ENCODE measurements around the gene CYYR1.

Gene CYYR1

DNA sequence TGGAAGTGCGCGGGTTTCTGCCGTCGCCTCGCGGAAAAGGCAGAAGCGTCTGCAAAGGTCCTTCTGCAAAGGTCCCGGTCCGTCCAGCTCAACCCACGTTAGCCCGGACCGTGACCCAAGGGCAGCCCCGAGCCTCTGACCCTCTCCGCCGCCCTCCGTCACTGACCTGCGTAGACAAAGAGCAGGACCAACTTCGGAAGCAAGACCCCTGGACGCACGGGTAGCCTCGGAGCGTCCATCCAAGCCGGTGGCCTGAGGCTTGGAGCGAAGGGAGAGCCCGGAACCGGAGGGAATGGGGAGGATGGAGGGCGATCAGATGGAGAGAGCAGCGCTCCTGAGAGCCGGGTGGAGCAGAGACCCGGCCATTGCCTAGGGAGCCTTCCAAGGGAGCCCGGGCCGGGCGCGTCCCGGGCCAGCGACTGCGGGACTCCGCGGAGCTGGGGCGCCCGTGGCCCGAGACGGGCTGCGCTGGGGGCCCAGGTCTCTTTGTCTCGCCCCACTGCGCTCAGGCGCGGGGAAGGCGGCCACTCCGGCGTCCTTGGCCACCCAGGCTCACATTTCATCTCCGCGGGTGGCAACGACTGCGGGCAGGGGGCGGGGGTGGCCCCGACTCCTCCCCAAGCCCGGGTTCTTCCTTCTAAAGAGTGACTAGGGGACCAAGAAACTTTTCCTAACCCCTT is at the start of gene CYYR1:
Gene CYYR1 (minus strand): TSS at position 585 of the 680 bp plus-strand sequence. CDS start 346 bp downstream, at position 239.
- DNase-seq, result peak; percentile 13

DNA sequence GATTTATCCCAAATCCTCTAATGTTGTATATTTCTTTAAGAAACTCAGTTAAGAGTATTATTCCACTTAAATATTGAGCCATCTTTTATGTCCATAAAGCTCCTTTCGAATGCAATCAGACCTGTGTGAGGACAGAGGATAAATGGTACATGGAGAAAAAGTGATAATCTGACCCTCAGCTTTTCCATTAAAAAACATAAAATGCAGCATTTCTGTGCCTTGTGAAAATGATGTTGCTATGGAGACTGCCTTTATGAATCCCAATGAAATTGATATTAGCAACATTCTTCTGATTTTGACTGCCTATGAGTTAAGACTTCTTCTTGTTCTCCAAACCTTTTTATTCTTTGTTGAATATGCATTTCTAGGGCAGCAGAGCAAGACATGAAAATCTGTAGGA is 44.1 kb upstream of the CYYR1 start:
- no peak for DNase-seq

DNA sequence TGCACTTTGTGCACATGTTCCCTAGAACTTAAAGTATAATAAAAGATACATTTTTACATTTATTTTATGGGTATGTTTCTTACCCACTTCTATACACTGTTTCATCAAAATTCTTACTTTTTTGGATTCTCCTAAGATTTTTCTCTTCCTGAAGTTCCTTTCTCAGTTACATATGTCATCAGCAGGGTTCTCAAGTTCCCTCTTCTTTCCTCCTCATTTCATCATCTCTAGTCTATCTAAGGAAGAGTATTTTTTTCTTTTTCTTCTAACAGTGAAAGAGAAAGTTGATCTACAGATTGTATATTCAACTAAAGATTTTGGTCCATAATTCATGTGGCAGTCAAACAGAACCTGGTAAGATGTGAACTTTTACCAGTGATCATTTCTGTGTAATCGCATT is 41.2 kb upstream of the CYYR1 start:
- DNase-seq, result no peak

DNA sequence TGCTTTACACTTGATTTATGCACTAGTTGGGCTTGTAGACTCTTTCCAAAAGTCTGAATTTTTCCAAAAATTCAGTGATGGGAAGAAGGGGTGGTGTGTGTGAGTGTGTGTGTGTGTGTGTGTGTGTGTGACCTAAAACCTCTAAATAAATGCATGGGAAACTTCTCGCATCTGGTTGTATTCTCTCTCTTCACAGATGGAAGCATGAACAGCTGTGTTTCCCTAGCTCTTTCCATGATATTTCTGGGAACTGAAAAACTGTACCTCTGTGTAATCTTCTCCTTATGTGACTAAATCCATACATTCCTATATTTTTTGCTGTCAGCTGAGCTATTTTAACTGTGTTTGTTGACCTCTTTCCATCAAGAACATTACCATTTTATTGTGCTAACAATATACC is 26.2 kb upstream of the CYYR1 start:
- no peak for DNase-seq

DNA sequence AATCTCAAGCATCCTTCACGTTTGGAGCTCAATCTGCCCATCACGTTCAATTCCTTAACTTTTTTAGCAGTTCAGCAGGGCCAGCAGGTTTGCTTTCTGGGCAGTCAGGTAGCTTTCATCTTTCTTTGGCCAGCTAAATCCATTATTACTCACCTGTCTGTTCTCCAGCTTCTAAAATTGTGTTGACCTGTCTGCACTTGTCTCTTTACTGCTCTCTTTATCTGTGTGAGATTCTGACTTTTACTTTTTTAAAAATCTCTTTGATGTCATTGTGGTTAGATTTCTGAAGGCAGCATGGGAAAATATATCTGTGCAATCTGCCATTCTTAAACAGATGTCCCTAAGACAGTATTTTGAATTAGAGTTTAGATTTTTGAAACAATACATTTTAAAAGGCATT is 24.9 kb upstream of the CYYR1 start:
- DNase-seq, result no peak

- no peak for DNase-seq
Measured at GRCh38 chr21:26597031-26597430, 23.9 kb upstream of the CYYR1 start.

GRCh38 chr21:26595971-26596370 is 22.9 kb upstream of the CYYR1 start:
- DNase-seq, result no peak

DNA sequence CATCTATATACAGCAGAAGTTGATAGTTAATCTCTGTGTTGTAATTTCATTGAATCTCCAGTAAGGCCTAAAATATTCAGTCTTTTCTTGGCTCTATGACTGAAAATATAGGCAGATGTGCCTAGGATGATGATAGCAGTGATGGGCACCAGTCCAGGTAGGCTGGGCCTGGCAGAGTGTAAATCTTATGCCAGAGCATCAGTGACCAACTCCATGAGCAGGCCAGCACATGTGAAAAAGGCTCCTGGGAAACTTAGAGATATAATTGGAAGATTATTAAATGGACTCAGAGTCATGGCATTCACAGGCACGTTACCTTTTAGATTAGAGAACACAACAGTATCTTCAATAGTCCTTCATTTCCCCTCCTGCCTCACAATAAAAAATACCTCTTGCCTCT is 20.7 kb upstream of the CYYR1 start:
- DNase-seq, result peak; percentile 4

DNA sequence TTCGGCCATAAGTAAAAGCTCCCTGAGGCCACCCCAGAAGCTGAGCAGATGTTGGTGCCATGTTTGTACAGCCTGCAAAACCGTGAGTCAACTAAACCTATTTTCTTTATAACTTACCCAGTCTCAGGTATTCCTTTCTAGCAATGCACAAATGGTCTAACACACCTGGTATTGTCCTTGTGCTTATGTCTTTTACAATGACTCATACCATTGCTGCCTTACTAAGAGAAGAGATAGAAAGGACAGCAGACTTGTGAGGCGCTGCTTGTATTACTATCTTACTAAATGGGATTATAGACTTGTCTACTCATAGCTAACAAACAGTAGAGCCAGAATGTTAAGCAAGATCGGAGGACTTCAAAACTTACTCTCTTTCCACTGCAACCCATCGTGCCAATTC is 18.5 kb upstream of the CYYR1 start:
- no peak for DNase-seq

DNA sequence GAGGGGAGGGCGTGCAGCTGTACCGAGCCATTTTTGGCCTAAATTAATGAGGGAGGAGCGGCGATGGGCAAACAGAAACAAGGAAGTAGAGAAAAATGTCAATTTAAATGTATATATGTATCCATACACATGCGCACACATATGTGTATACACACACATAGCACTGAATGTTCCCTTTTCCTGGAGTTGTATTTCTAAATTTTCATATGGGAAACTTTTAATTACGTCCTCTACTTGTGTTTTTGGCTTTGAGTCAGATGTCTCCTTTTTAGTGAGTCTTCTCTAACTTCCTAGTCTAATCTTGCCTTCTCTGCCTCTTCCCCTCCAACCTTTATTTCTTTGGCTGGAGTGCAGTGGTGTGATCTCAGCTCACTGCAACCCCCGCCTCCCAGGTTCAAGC is 15.4 kb upstream of the CYYR1 start:
- DNase-seq, result no peak

GRCh38 chr21:26587736-26588201 is 14.7 kb upstream of the CYYR1 start:
- no peak for DNase-seq

GRCh38 chr21:26583769-26584168 is 10.7 kb upstream of the CYYR1 start:
- DNase-seq, result no peak

GRCh38 chr21:26581818-26582217 is 8.7 kb upstream of the CYYR1 start:
- DNase-seq, result no peak

GRCh38 chr21:26572076-26572701 is 897 bp downstream of the CYYR1 start:
- peak; percentile 22 for DNase-seq

DNA sequence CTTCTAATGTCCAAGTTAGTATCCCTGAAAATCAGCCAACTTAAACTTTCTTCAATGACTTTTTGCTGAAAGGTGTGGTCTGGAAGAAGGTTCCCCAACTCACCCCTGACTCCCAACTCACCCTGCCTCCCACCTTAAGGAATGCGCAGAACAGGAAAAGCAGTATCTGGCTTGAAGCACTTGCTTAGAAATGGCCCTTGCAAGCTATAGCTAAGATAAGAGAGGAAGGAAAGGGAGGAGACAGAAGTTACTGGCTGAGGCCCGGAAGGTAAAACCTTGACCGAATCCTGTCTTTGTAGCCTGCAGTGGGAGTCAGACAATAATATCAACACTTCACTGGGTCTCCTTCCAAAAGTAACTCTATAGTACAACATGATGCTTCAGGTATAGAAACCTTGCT is 2.9 kb downstream of the CYYR1 start:
- DNase-seq, result no peak

DNA sequence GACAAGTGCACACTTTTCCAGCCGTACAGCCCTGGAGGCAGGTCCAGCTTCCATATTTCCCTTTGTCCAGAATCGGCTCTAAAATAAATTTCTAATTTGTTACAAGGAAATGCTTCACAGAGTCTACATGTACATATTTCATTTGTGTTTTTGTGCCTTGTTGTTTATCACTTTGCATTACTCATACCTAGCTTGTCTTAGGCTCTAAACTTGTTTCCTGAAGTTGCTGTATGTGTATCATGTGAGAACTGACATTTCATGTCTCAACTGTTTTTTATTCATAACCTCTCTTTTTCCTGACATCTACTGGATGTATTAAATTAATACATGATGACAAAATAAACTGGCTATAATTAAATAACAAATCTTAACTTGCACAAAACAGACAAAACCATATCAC is 7.5 kb downstream of the CYYR1 start:
- no peak for DNase-seq

GRCh38 chr21:26565111-26565510 is 8.0 kb downstream of the CYYR1 start:
- no peak for DNase-seq

DNA sequence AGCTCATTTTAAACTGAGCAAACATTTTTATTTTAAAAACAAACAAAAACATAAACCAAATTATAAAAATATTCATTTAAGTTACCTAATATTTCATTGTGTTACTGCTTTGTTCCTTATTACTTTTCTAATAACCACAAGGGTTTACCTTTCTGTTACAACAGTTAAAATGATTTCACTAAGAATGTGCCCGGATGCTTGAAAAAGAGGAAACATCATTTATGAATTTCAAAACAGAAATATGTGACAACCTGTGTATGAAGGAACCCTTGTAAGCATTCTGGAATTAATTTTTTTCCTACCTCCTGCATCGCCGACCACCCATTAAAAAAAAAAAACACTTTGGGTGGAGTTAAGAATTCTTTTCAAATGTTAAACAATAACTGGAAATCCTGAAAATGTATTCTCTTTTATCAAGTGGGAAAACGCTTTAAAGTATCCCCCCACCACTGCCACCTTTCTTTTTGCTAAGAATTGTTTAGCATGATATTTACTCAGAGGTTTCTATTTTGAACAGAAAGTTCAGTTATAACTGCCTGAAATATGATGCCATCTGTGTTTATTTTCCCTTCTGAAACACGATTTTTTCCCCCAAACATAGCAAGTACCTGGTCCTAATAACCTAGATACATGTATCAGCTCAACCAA is 9.1 kb downstream of the CYYR1 start:
- no peak for DNase-seq

DNA sequence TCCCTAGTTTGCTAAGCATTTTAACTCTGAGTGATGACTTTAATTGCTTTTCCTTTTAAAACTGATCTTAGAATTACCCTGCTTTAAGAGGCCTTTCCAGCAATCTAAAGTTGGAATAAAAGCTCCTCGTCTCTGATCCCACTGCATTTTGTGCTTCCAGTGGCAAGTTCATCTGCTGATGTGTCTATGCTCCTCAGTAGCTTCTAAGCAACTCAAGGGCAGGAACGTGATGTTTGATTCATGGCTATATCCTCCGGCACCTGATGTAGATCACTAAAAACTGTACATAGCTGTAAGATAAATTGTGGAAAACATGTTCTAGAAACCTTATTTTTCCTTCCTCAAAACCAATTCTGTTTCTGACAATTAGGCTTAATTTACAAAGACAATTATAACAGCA is 12.5 kb downstream of the CYYR1 start:
- no peak for DNase-seq

GRCh38 chr21:26559099-26559498 is 14.0 kb downstream of the CYYR1 start:
- no peak for DNase-seq

DNA sequence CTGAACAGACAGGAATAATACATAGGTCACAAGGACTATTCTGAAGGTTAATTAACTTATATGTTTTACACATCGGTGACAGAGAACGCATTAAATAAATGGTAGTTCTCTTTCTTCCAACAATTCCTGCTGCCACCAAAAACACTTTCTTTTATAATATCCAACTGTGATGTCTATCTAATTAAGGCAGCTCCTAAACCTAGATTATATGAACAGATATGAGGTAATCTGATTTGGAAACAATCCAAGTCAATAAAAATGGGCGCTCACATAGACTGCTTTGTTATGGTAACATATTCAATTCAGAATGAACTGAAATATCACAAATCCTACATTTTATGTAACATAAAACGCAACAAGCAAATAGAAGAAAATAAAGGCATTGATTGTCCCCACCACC is 16.0 kb downstream of the CYYR1 start:
- no peak for DNase-seq

- DNase-seq, result no peak
Measured at GRCh38 chr21:26555540-26556146, 17.4 kb downstream of the CYYR1 start.

DNA sequence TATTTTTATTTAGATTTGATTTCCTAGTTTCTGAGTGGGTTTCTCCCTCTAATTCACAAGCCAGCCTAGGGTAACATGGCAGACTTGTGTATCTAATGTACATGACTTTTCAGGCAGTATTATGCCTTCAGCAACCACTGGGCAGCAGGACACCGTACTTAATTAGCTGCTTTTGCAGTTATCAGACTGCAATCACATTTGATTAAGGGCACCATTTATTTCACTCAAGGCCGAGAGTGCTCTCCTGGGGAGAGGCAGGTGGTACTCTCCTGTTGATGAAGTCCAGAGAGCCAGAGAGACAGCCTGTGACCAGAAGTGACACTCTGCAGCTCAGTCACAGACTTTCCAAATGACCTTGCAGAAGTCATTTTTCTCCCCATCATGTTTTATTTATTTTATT is 18.7 kb downstream of the CYYR1 start:
- no peak for DNase-seq

GRCh38 chr21:26553898-26554297 is 19.2 kb downstream of the CYYR1 start:
- peak; percentile 64 for DNase-seq
